ENCODE results near the gene NDUFS8. TPM values are rescaled to one million over a fixed set of nuclear protein-coding genes. Genes with fewer than 3 reads are reported as not detected.

Gene NDUFS8
- total and polyA plus RNA-seq, 10 of the 15 experiments (the other 5 are each of a cell fraction or from before 2014, with no cell fraction given): 17.6 to 308 (median 120) TPM

GRCh38 chr11:68038718-68039525 lies 8.4 kb downstream of the NDUFS8 start, which contains the start of gene TCIRG1 (continued):
- TF ChIP-seq MXI1 (IDR thresholded peaks at IDR 0.05; ENCODE audit: low read depth, low read length) (peak; percentile 79), BCL11A (IDR thresholded peaks at IDR 0.05; ENCODE audit: low read depth, low read length) (no peak), IKZF1 (conservative IDR thresholded peaks at IDR 0.05) (peak; percentile 73), BACH1 (IDR thresholded peaks at IDR 0.05; ENCODE audit: borderline replicate concordance) (peak; percentile 40; the same call in 1 of the 2 replicates), SMAD1 (IDR thresholded peaks at IDR 0.05; ENCODE audit: low read depth, partially characterized antibody) (no peak), E2F4 (IDR thresholded peaks at IDR 0.05; ENCODE audit: low read depth, low read length) (no peak), ZNF687 (IDR thresholded peaks at IDR 0.05) (peak; percentile 44; the same call in 1 of the 2 replicates), ZNF24 (IDR thresholded peaks at IDR 0.05) (no peak), POLR2AphosphoS2 (IDR thresholded peaks at IDR 0.05; ENCODE audit: low read depth, low read length) (peak; percentile 64; the same call in 1 of the 2 replicates), HDGF (IDR thresholded peaks at IDR 0.05) (no peak), EED (IDR thresholded peaks at IDR 0.05; ENCODE audit: low read depth) (peak; percentile 44), NKRF (conservative IDR thresholded peaks at IDR 0.05) (peak; percentile 78; the same call in 1 of the 2 replicates), NR2F1 (conservative IDR thresholded peaks at IDR 0.05) (0 out of 2 replicates have a peak, but pooled peaks have one; percentile 30), STAT3 (IDR thresholded peaks at IDR 0.05; ENCODE audit: low read depth, low read length) (no peak), SP1 (IDR thresholded peaks at IDR 0.05; ENCODE audit: low read depth, low read length) (peak; percentile 7), RCOR1 (conservative IDR thresholded peaks at IDR 0.05; ENCODE audit: low read depth, low read length) (0 out of 2 replicates have a peak, but pooled peaks have one; percentile 43), FOXK2 (IDR thresholded peaks at IDR 0.05) (peak; percentile 14; the same call in 1 of the 2 replicates), GATAD2B (conservative IDR thresholded peaks at IDR 0.05; ENCODE audit: low read depth) (peak; percentile 58; the same call in 1 of the 2 replicates), PML (IDR thresholded peaks at IDR 0.05; ENCODE audit: low read length) (peak; percentile 82; the same call in 1 of the 2 replicates), CEBPB (IDR thresholded peaks at IDR 0.05; ENCODE audit: borderline replicate concordance in 1 of 2, low read depth in 2 of 2, low read length in 2 of 2) (no peak), EP300 (IDR thresholded peaks at IDR 0.05; ENCODE audit: borderline replicate concordance in 1 of 2, control insufficient read depth in 1 of 2, low read depth in 2 of 2, low read length in 2 of 2) (no peak), TAF1 (IDR thresholded peaks at IDR 0.05; ENCODE audit: borderline replicate concordance, low read depth, low read length) (peak; percentile 69; the same call in 1 of the 2 replicates), NBN (IDR thresholded peaks at IDR 0.05) (0 out of 2 replicates have a peak, but pooled peaks have one; percentile 5), NR2C2 (IDR thresholded peaks at IDR 0.05; ENCODE audit: borderline replicate concordance, control insufficient read depth, insufficient read length, low read depth) (no peak)

Measured in GM12878 (cell line).